Uterus (tissue), 2 donors: ENCODE results near the gene PCK1.

Experiments used
- POLR2A ChIP-seq, 2 donors: fragments of 450-650 bp; IDR thresholded peaks; one replicate each; pipeline ENCODE4 v1.6.1; 2016; ENCODE audit warnings: antibody characterized with exemption in 2 of 2, mild to moderate bottlenecking in 1 of 2, moderate library complexity in 1 of 2
- TF ChIP-seq, protein P1 (sequence below), 4 experiments: fragments of 200-600 bp in 2 of 4; fragments of 450-650 bp in 2 of 4; sonication (generic) in 2 of 4; IDR thresholded peaks; one replicate each; pipeline ENCODE4 v1.5.1; 2016 to 2019; ENCODE audit warnings: antibody characterized with exemption in 4 of 4, mild to moderate bottlenecking in 2 of 4, moderate library complexity in 1 of 4

GRCh38 chr20:57514273-57514751, 46.6 kb upstream of the PCK1 start:
- TF ChIP-seq, protein P1, sequence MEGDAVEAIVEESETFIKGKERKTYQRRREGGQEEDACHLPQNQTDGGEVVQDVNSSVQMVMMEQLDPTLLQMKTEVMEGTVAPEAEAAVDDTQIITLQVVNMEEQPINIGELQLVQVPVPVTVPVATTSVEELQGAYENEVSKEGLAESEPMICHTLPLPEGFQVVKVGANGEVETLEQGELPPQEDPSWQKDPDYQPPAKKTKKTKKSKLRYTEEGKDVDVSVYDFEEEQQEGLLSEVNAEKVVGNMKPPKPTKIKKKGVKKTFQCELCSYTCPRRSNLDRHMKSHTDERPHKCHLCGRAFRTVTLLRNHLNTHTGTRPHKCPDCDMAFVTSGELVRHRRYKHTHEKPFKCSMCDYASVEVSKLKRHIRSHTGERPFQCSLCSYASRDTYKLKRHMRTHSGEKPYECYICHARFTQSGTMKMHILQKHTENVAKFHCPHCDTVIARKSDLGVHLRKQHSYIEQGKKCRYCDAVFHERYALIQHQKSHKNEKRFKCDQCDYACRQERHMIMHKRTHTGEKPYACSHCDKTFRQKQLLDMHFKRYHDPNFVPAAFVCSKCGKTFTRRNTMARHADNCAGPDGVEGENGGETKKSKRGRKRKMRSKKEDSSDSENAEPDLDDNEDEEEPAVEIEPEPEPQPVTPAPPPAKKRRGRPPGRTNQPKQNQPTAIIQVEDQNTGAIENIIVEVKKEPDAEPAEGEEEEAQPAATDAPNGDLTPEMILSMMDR (IDR thresholded peaks at IDR 0.05), result peak; percentile 79 to 92 (median 88)
- TF ChIP-seq POLR2A (IDR thresholded peaks at IDR 0.05), result no peak
